WTC11 (cell line): Measurements from ENCODE around the gene CD37. TPM values are rescaled to one million over a fixed set of nuclear protein-coding genes. Genes with fewer than 3 reads are reported as not detected.

Experiments used
- ATAC-seq: fragments of 200-7000 bp; cut with Tn5 transposase; 2 replicates; pipeline ENCODE4 v1.10.0; 2021; ENCODE audit warnings: mild to moderate bottlenecking, moderate library complexity
- CTCF ChIA-PET: fragments of 300-600 bp; sonication (Branson Sonifier 250); formaldehyde crosslinking; loops from one replicate; lab custom pipeline; 2021; ENCODE audit warnings: antibody characterized with exemption; lab: Charles Lee
- POLR2A ChIA-PET: fragments of 350-600 bp; sonication (Branson Sonifier 250); formaldehyde crosslinking; loops from one replicate; lab custom pipeline; 2021; ENCODE audit warnings: antibody characterized with exemption; lab: Charles Lee
- DNase-seq: peaks from one replicate; pipeline ENCODE4 v3.0.0; 2021; ENCODE audit warnings: low spot score
- H3K27ac Mint-ChIP-seq: 2 replicates; pipeline ENCODE4 v1.8.0; 2021; ENCODE audit warnings: mixed read lengths
- H3K27me3 Mint-ChIP-seq: 2 replicates; pipeline ENCODE4 v1.8.0; 2021; ENCODE audit warnings: low read depth, mild to moderate bottlenecking, moderate library complexity, mixed read lengths
- H3K36me3 Mint-ChIP-seq: 2 replicates; pipeline ENCODE4 v1.8.0; 2021; ENCODE audit warnings: mixed read lengths
- H3K4me1 Mint-ChIP-seq: 2 replicates; pipeline ENCODE4 v1.8.0; 2022; ENCODE audit warnings: mixed read lengths
- H3K4me3 Mint-ChIP-seq: 2 replicates; pipeline ENCODE4 v1.8.0; 2021; ENCODE audit warnings: mild to moderate bottlenecking, moderate library complexity, mixed read lengths
- H3K9me3 Mint-ChIP-seq: 2 replicates; pipeline ENCODE4 v1.8.0; 2021; ENCODE audit warnings: mixed read lengths
- CREM ChIP-seq: sonication (generic); formaldehyde crosslinking; IDR thresholded peaks from 2 replicates; pipeline ENCODE4 v1.8.1; 2022; ENCODE audit warnings: mild to moderate bottlenecking, missing genetic modification reagents, moderate library complexity
- CTCF ChIP-seq: fragments of 200-600 bp; IDR thresholded peaks from 2 replicates; pipeline ENCODE4 v1.8.0; 2022; ENCODE audit warnings: antibody characterized with exemption
- E2F1 ChIP-seq: sonication (generic); formaldehyde crosslinking; IDR thresholded peaks from 2 replicates; pipeline ENCODE4 v1.8.0; 2022; ENCODE audit warnings: mild to moderate bottlenecking, missing genetic modification reagents
- ERG ChIP-seq: fragments of 250-450 bp; sonication (Bioruptor Pico); IDR thresholded peaks from 2 replicates; pipeline ENCODE4 v1.8.0; 2021; ENCODE audit warnings: mild to moderate bottlenecking
- FOXJ3 ChIP-seq: sonication (generic); formaldehyde crosslinking; IDR thresholded peaks from 2 replicates; pipeline ENCODE4 v1.9.0; 2021; ENCODE audit warnings: missing genetic modification reagents, mild to moderate bottlenecking, borderline replicate concordance
- GTF2I ChIP-seq: fragments of 250-450 bp; sonication (Bioruptor Pico); conservative IDR thresholded peaks from 2 replicates; pipeline ENCODE4 v1.4.0; 2021; ENCODE audit warnings: mild to moderate bottlenecking
- HMGA2 ChIP-seq: fragments of 250-450 bp; sonication (Bioruptor Pico); IDR thresholded peaks from 2 replicates; pipeline ENCODE4 v1.4.0; 2021; ENCODE audit warnings: mild to moderate bottlenecking, moderate library complexity
- HMGXB4 ChIP-seq: sonication (generic); formaldehyde crosslinking; IDR thresholded peaks from 2 replicates; pipeline ENCODE4 v1.8.1; 2023; ENCODE audit warnings: mild to moderate bottlenecking, moderate library complexity, missing genetic modification reagents
- MLX ChIP-seq: sonication (generic); formaldehyde crosslinking; IDR thresholded peaks from 2 replicates; pipeline ENCODE4 v1.8.1; 2023; ENCODE audit warnings: mild to moderate bottlenecking, missing genetic modification reagents, moderate library complexity
- NFYB ChIP-seq: sonication (generic); formaldehyde crosslinking; conservative IDR thresholded peaks from 2 replicates; pipeline ENCODE4 v1.8.0; 2022; ENCODE audit warnings: low read depth, missing genetic modification reagents
- NR1H2 ChIP-seq: sonication (generic); formaldehyde crosslinking; IDR thresholded peaks from 2 replicates; pipeline ENCODE4 v1.9.0; 2021; ENCODE audit warnings: mild to moderate bottlenecking, moderate library complexity, missing genetic modification reagents
- NR2C2 ChIP-seq: sonication (generic); formaldehyde crosslinking; IDR thresholded peaks from 2 replicates; pipeline ENCODE4 v1.8.0; 2022; ENCODE audit warnings: mild to moderate bottlenecking, missing genetic modification reagents
- NR3C1 ChIP-seq: sonication (generic); formaldehyde crosslinking; conservative IDR thresholded peaks from 2 replicates; pipeline ENCODE4 v1.8.1; 2023; ENCODE audit warnings: low read depth, mild to moderate bottlenecking, missing genetic modification reagents
- PRDM15 ChIP-seq: sonication (generic); formaldehyde crosslinking; IDR thresholded peaks from 2 replicates; pipeline ENCODE4 v1.8.0; 2022; ENCODE audit warnings: missing genetic modification reagents
- RELA ChIP-seq: sonication (generic); formaldehyde crosslinking; IDR thresholded peaks from 2 replicates; pipeline ENCODE4 v1.8.1; 2022; ENCODE audit warnings: missing genetic modification reagents, mild to moderate bottlenecking, borderline replicate concordance
- SMAD4 ChIP-seq: sonication (generic); formaldehyde crosslinking; IDR thresholded peaks from 2 replicates; pipeline ENCODE4 v1.8.0; 2022; ENCODE audit warnings: mild to moderate bottlenecking, missing genetic modification reagents
- ZBTB21 ChIP-seq: sonication (generic); formaldehyde crosslinking; IDR thresholded peaks from 2 replicates; pipeline ENCODE4 v1.8.1; 2023; ENCODE audit warnings: mild to moderate bottlenecking, missing genetic modification reagents, borderline replicate concordance
- ZNF232 ChIP-seq: sonication (generic); formaldehyde crosslinking; IDR thresholded peaks from 2 replicates; pipeline ENCODE4 v1.8.0; 2022; ENCODE audit warnings: mild to moderate bottlenecking, missing genetic modification reagents
- ZNF317 ChIP-seq: sonication (generic); formaldehyde crosslinking; IDR thresholded peaks from 2 replicates; pipeline ENCODE4 v1.8.1; 2023; ENCODE audit warnings: low read depth, mild to moderate bottlenecking, moderate library complexity, missing genetic modification reagents, borderline replicate concordance
- ZNF416 ChIP-seq: fragments of 250-450 bp; sonication (Bioruptor Pico); IDR thresholded peaks from 2 replicates; pipeline ENCODE4 v1.9.0; 2021; ENCODE audit warnings: mild to moderate bottlenecking, inconsistent platforms
- ZNF512 ChIP-seq: sonication (generic); formaldehyde crosslinking; IDR thresholded peaks from 2 replicates; pipeline ENCODE4 v1.8.1; 2022; ENCODE audit warnings: missing genetic modification reagents, borderline replicate concordance
- total RNA-seq: library from RNA; stranded (reverse); gene quantifications from 3 replicates; pipeline ENCODE4 v1.2.3, GENCODE V29; 2021

The CD37 gene
- total RNA-seq, 1 experiment from 2014 or later, result 1.6 TPM

- no peak for TF ChIP-seq E2F1 (CRISPR knock-in tag)
- no peak for TF ChIP-seq SMAD4 (CRISPR knock-in tag)
- TF ChIP-seq ZNF416 (CRISPR knock-in tag), result no peak
- TF ChIP-seq ZNF232, result no peak
- no peak for TF ChIP-seq NFYB (CRISPR knock-in tag)
- no peak for TF ChIP-seq CREM (CRISPR knock-in tag)
- TF ChIP-seq ERG (CRISPR knock-in tag), result no peak
- no peak for TF ChIP-seq MLX (CRISPR knock-in tag)
- TF ChIP-seq, all 79 proteins: peak for 0
Observed at GRCh38 chr19:49357186-49357585, 22.0 kb downstream of the CD37 start (continued).

GRCh38 chr19:49359851-49360820 is 24.9 kb downstream of the CD37 start:
- Mint-ChIP-seq H3K4me1 (peaks cover 13% of the 10 kb centered on the region), H3K4me3 (no peak overlapping the region), H3K9me3 (no peaks in the 10 kb centered on the region), H3K27me3 (no peaks in the 10 kb centered on the region; the same call in 1 of the 2 replicates), H3K27ac (peak overlapping the region; percentile 96), H3K36me3 (peaks cover 32% of the 10 kb centered on the region)
- ChIA-PET POLR2A (no interaction called here), CTCF (no interaction called here)
- DNase-seq (no peak), ATAC-seq (no peak)
- TF ChIP-seq ZNF317 (CRISPR knock-in tag), result no peak
- no peak for TF ChIP-seq NR3C1 (CRISPR knock-in tag)
- no peak for TF ChIP-seq PRDM15 (CRISPR knock-in tag)
- TF ChIP-seq HMGXB4 (CRISPR knock-in tag), result no peak
- TF ChIP-seq ZNF512 (CRISPR knock-in tag), result no peak
- TF ChIP-seq ZBTB21 (CRISPR knock-in tag), result no peak
- TF ChIP-seq ZNF232, result no peak
- no peak for TF ChIP-seq RELA (CRISPR knock-in tag)
- TF ChIP-seq E2F1 (CRISPR knock-in tag), result no peak
- TF ChIP-seq HMGA2 (CRISPR knock-in tag), result no peak
- TF ChIP-seq NR2C2 (CRISPR knock-in tag), result no peak
- TF ChIP-seq FOXJ3 (CRISPR knock-in tag), result no peak
- no peak for TF ChIP-seq CTCF
- no peak for TF ChIP-seq NR1H2 (CRISPR knock-in tag)
- TF ChIP-seq GTF2I (CRISPR knock-in tag), result no peak
